ENCODE data around the gene TNFRSF8. TPM values are rescaled to one million over a fixed set of nuclear protein-coding genes. Genes with fewer than 3 reads are reported as not detected.

The TNFRSF8 gene
- total and polyA plus RNA-seq, 9 of the 15 experiments (the other 6 are each of a cell fraction or from before 2014, with no cell fraction given), result 3.5 to 38.4 (median 17.1) TPM

DNA sequence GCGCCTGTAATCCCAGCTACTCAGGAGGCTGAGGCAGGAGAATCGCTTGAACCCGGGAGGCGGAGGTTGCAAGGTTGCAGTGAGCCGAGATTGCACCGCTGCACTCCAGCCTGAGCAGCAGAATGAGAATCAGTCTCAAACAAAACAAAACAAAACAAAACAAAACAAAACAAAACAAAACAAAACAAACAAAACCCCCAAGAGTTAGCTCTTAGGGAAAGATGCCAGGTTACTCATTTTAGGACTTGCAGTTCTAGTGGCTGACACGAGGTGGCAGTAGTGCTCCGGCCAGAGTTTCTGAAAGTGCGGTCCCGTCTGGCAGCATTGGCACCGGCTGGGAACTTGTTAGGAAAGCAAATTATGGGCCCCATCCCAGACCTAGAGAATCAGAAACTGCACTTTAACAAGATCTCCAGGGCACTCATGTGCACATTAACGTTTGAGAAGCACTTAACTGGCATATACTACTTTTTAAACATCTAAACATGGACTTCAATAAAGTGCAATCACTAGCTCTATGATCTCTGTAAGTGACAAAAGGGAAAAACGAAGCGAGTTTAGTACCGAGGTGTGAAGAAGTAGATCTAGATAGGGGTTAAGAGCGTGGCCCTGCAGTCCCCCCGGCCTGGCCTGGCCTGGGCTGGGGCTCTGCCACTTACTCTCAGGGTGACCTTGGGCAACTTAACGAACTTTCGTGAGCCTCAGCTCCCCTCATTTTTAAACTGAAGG lies 61.8 kb downstream of the TNFRSF8 start (continued):
- TF ChIP-seq ZNF668 (CRISPR knock-in tag; IDR thresholded peaks at IDR 0.05) (0 out of 2 replicates have a peak, but pooled peaks have one; percentile 36), HDGF (IDR thresholded peaks at IDR 0.05) (0 out of 2 replicates have a peak, but pooled peaks have one; percentile 50), RBFOX2 (IDR thresholded peaks at IDR 0.05; ENCODE audit: low read depth, low read length) (no peak), MYNN (IDR thresholded peaks at IDR 0.05) (peak; percentile 78), MYNN (CRISPR knock-in tag; IDR thresholded peaks at IDR 0.05) (no peak), ZNF165 (CRISPR knock-in tag; IDR thresholded peaks at IDR 0.05; ENCODE audit: borderline replicate concordance) (no peak), MBD2 (IDR thresholded peaks at IDR 0.05; ENCODE audit: borderline replicate concordance, low read depth) (no peak), ZBTB8A (IDR thresholded peaks at IDR 0.05; ENCODE audit: partially characterized antibody) (no peak), LARP7 (IDR thresholded peaks at IDR 0.05) (peak; percentile 82; the same call in 1 of the 2 replicates), HDAC1 (IDR thresholded peaks at IDR 0.05) (no peak), LCOR (CRISPR knock-in tag; IDR thresholded peaks at IDR 0.05) (0 out of 2 replicates have a peak, but pooled peaks have one; percentile 40), GABPB2 (CRISPR knock-in tag; conservative IDR thresholded peaks at IDR 0.05) (no peak), CC2D1A (IDR thresholded peaks at IDR 0.05) (peak; percentile 95), FOXP1 (CRISPR knock-in tag; IDR thresholded peaks at IDR 0.05) (peak; percentile 25; the same call in 1 of the 2 replicates), ESRRA (IDR thresholded peaks at IDR 0.05; ENCODE audit: borderline replicate concordance, low read depth) (peak; percentile 38), ZNF224 (CRISPR knock-in tag; IDR thresholded peaks at IDR 0.05) (no peak), TSC22D4 (tag; IDR thresholded peaks at IDR 0.05) (peak; percentile 18; the same call in 1 of the 2 replicates), SMAD3 (CRISPR knock-in tag; conservative IDR thresholded peaks at IDR 0.05) (no peak), ARNT (IDR thresholded peaks at IDR 0.05) (peak; percentile 13 to 48; a peak in 1 of 4 replicates), NBN (IDR thresholded peaks at IDR 0.05; ENCODE audit: low read depth) (0 out of 2 replicates have a peak, but pooled peaks have one; percentile 50), ZKSCAN1 (IDR thresholded peaks at IDR 0.05; ENCODE audit: low read depth, low read length) (0 out of 2 replicates have a peak, but pooled peaks have one; percentile 31)
- TF ChIP-seq, protein P1, sequence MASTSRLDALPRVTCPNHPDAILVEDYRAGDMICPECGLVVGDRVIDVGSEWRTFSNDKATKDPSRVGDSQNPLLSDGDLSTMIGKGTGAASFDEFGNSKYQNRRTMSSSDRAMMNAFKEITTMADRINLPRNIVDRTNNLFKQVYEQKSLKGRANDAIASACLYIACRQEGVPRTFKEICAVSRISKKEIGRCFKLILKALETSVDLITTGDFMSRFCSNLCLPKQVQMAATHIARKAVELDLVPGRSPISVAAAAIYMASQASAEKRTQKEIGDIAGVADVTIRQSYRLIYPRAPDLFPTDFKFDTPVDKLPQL (IDR thresholded peaks at IDR 0.05; ENCODE audit: extremely low read depth, insufficient read length), result no peak
- TF ChIP-seq, protein P2, sequence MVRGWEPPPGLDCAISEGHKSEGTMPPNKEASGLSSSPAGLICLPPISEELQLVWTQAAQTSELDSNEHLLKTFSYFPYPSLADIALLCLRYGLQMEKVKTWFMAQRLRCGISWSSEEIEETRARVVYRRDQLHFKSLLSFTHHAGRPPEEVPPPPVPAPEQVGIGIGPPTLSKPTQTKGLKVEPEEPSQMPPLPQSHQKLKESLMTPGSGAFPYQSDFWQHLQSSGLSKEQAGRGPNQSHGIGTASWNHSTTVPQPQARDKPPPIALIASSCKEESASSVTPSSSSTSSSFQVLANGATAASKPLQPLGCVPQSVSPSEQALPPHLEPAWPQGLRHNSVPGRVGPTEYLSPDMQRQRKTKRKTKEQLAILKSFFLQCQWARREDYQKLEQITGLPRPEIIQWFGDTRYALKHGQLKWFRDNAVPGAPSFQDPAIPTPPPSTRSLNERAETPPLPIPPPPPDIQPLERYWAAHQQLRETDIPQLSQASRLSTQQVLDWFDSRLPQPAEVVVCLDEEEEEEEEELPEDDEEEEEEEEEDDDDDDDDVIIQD (CRISPR knock-in tag; IDR thresholded peaks at IDR 0.05), result no peak
- TF ChIP-seq, protein P3, sequence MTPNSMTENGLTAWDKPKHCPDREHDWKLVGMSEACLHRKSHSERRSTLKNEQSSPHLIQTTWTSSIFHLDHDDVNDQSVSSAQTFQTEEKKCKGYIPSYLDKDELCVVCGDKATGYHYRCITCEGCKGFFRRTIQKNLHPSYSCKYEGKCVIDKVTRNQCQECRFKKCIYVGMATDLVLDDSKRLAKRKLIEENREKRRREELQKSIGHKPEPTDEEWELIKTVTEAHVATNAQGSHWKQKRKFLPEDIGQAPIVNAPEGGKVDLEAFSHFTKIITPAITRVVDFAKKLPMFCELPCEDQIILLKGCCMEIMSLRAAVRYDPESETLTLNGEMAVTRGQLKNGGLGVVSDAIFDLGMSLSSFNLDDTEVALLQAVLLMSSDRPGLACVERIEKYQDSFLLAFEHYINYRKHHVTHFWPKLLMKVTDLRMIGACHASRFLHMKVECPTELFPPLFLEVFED (CRISPR knock-in tag; conservative IDR thresholded peaks at IDR 0.05), result peak; percentile 71; the same call in 1 of the 2 replicates
